HG03439 (cell line): ENCODE results near the gene LAMA2.

Experiments
- ATAC-seq: cut with Tn5 transposase; IDR thresholded peaks from one replicate; pipeline ENCODE4 v1.9.1; 2021; ENCODE audit warnings: mild to moderate bottlenecking, moderate library complexity; ENCODE audit not compliant: unreplicated experiment

The LAMA2 gene

GRCh38 chr6:129253242-129253641, 370.3 kb downstream of the LAMA2 start:
- no peak for ATAC-seq

DNA sequence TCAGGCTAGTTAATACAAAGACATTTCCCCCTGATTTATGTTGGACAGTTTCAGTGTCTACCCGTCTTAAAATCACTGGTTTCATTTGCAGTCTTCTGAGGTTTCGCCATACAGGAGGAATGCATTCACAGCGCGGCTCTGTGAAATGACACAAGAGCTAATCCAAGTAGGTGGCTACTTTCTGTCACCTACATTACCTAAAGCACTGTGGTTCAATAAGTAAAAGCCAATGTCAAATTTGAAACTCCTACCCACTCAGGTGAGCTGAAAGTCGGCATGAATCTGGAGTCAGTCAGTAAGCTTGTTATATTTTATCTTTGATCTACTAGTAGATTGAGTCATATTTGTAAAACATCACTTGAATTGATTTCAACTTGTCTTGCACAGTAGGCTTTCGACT, 370.8 kb downstream of the LAMA2 start:
- no peak for ATAC-seq

DNA sequence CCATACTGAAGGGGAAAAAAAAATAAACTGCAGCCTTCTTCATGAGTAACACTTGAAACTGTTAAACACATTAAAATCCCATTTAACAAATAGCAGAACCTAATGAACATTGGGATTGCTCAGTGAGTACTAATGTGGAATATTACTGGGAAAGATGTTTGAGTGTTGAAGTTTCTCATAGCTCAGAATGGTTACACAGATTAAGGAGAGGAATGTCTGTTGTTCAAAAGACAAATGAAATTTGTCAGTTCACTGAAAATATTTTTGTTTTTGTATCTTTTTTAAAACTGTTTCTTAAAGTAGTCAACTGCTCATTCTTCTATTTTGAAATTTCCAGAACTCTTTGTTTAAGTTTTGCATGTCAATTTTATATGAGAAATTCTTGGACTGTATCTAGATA, 374.3 kb downstream of the LAMA2 start:
- ATAC-seq = no peak

GRCh38 chr6:129262661-129263060, 379.7 kb downstream of the LAMA2 start:
- ATAC-seq = no peak

- ATAC-seq = no peak
Measured at GRCh38 chr6:129263176-129263575, 380.2 kb downstream of the LAMA2 start.

DNA sequence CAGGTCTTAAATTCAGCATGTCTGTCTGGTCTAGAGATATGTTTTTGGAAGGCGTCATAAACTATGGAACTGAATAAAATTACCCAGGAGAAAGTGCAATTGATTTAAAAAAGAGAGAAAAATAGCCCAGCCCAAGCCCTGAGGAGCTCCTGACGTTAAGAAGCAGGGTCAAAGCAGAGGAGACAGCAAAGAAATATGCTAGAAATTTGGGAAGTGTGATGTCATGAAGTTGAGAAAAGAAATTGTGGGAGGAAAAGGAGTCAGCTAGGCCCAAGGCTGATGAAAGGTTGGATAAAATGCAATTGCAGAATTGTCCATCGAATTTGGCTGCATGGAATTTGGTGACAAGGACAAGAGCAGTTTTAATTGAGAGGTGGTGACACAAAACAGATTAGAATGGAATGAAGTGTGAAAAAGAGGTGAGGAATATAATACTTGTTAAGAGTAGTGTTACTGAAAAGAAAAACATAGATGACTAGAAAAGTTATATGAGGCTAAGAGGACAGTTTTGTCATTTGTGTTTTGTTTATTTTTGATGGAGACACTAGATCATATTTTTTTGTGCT, 381.6 kb downstream of the LAMA2 start:
- ATAC-seq = no peak

DNA sequence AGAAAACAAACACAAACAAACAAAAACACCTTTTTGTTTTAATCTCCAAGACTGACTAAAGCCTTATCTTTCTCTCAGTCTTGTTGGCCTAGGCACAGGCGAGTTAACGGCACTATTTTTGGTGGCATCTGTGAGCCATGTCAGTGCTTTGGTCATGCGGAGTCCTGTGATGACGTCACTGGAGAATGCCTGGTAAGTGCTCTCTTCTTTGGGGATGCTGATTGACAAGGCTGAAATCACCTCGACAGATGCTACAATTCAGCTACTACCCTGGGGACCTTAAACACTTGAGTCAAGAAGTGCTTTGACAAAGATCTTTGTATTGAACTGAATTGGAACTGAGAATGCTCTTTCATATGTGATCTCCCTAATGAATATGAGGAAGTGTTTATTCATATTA, 384.1 kb downstream of the LAMA2 start:
- no peak for ATAC-seq

DNA sequence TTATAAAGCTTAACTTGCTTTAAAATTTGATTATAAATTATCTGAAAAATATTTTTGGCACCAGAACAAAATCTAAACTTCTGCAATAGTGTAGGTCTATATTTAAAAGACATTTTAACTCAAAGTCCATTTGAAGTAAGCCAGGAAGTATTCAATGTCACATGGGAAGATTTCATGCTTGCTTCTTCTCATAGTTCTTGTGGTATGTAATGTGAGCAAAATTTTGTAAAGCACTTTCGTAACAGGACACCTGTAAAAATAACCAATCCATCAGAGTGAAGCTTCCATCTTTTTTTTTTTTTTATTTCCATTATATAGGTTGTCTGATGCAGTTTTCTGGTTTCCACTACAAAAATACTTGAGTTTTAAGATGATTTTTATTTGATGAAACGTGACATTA, 386.1 kb downstream of the LAMA2 start:
- ATAC-seq = no peak

- ATAC-seq = no peak
Measured at GRCh38 chr6:129269891-129270290, 387.0 kb downstream of the LAMA2 start.

DNA sequence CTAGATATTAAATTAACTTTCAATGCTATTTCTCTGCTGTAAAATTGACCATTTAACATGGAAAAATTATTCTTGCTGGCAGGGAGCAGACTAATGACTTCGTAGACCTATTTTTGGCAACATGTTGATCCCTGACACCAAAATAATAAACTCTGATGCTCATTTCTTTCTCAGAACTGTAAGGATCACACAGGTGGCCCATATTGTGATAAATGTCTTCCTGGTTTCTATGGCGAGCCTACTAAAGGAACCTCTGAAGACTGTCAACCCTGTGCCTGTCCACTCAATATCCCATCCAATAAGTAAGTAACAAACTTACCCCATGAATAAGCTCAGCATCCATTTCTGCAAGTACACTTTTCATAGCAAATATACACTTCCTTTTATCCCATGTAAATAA, 387.5 kb downstream of the LAMA2 start:
- ATAC-seq = no peak

DNA sequence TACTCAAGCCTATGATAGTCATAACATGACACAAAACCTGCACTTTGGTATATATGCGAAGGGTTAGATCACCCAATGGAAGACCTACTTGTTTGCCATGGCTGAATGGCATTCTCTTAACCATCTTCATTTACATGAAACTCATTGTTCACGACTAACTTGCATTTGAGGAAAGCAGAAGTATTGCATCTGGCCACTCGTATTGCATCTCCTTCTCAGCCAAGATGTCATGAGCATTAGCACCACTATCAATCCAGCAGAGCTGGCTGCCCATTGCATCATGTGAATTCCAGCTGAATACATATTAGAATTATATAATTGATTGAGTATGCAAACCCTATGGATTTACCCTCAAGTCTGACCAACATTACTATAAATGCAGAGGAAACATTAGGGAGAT, 390.2 kb downstream of the LAMA2 start:
- ATAC-seq = no peak

DNA sequence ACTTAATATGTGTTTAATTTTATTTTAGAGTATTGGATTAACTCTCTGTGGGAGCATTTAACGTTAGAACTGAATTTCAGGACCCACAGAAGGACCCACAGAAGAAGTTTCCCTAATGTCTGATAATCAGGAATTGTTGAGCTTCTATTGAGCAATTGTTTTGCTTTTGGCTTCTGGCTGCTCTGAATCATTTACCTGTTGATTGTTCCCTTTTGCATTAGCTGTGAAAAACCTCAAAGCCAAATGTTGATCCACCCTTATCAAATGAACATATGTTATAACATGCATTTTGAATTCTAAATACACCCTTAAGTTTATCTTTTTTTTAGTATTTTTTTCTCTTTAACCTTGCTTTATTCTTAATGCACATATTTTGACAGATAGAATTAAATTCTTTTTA, 393.5 kb downstream of the LAMA2 start:
- no peak for ATAC-seq

GRCh38 chr6:129276986-129277385, 394.0 kb downstream of the LAMA2 start:
- ATAC-seq = no peak

DNA sequence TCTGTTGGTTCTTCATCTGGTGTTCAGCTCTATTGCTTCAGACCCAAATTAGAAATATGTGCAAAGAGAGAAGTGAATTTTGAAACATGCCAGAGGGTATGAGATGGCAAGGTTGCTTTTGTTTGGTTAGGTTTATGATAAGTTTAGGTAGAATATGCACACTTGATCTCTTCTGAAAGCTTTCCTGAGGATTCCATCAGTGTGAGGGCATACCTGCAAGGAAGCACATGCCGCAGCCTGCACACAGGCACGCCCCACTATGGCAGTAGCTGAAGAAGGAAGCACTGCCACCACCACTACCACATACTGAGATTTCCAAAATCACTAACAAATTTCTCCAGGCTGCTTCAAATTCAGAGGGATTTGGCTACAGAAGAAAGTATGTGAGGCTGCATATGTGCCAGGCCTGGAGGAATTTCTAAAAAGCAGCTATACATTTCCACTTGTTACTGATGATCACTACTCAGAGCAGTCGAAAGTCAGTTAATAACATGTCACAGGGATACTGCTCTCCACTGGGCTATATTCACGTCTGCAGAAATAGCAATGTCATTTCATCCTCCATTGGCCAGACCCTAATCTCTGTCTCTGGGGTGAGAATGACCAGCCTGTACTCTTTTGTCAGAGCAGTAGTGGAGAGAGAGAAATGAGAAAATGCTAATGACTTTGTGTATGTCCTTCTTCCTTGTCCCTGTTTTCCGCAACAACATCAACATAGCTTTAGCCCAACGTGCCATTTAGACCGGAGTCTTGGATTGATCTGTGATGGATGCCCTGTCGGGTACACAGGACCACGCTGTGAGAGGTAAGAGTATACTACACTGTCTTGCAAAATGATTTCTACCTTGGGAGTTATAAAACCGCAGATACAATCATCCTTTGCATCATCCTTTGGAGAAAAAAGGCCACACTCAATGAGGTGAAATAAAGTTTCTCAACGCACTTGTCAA, 396.7 kb downstream of the LAMA2 start:
- no peak for ATAC-seq

DNA sequence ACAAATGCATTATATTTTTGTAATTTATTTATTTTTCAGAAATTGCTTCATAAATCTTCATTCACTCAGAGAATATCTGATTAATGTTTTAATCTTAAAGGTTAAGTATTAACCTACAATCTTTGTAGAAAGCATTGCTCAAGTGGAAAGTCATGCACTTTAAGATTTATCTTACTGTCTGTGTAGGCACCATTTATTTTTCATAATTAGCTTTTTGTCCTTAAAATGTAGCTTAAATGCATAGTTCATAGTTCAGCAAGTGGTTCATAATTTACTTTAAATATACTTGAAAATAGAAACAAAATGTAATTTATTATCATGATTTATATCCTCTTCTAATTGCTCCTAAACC, 397.3 kb downstream of the LAMA2 start:
- ATAC-seq = no peak

- no peak for ATAC-seq
Measured at GRCh38 chr6:129280749-129281148, 397.8 kb downstream of the LAMA2 start.

- ATAC-seq = no peak
Measured at GRCh38 chr6:129281168-129281796, 398.3 kb downstream of the LAMA2 start.

- ATAC-seq = no peak
Measured at GRCh38 chr6:129282019-129282418, 399.1 kb downstream of the LAMA2 start.

DNA sequence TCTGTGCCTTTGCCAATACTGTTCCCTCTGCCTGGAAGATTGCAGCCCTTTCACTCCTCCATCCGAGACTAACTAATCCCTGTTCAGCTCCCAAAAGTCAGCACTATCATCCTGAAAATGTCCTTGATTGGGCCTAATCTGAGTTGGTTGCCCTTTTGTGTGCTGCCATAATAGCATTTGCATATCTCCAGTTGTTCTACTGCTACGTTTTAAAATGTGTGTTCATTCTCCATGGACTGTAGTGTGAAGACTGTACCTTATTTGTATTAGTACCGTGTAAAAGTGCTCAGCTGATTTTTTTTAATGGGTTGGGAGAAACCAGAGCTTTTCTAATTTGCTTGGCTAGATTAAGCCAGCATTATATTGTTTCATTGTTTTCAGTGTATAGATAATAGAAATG, 401.3 kb downstream of the LAMA2 start:
- ATAC-seq = no peak

DNA sequence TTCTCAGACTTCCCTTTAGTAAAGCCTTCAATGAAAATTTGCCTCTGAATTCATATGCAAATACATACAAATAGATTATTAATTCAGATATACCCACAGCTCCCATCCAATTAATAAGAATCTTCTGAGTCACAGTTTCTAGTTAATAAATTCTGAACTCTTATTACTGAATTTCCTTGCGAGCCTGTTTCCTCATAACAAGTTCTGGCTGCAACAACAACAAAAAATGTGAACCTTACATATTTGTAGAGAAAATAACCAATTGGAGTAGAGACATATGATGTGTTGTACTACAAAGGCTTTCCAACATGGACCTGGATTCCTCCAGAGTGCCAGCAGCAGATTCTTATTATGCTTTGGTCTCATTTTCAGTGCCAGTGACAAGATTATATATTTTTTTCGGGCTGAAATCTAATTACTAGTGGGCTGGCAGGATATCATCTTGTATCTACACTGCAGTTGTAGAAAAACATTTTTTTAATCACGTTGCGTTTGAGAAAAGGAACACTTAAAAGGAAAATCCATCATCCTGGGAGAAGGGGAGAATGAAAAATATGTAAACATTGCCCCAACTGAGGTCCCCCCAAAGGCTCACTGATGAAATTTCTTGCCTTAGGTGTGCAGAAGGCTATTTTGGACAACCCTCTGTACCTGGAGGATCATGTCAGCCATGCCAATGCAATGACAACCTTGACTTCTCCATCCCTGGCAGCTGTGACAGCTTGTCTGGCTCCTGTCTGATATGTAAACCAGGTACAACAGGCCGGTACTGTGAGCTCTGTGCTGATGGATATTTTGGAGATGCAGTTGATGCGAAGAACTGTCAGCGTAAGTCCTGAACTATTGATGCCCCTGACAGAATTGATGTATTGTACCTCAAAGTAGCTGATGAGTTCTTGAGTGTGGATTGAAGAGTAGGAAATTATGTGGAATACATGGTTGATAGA, 404.6 kb downstream of the LAMA2 start:
- ATAC-seq = no peak

- ATAC-seq = no peak
Measured at GRCh38 chr6:129289442-129289841, 406.5 kb downstream of the LAMA2 start.
